Measurements from ENCODE around the gene SNX19.

The SNX19 gene

DNA sequence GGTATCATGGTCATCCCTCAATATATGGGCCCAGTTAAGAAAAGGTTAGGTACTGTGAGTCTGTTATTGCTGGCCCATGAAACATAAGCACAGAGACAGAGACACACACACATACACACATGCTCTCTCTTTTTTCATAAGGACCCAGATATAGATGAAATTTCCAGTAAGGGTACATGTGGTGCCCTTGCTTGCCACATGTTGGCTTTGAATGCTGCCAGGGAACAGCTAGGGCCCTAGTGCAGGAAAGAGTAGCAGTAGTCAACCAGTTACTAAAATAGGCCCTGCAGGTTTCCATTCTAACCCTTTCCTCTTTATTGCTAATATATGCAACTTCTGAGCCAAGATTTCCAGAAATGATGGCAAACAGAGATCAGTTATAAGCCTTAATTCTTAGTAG lies 9.1 kb downstream of the SNX19 start:
- DNase-seq (ENCODE audit: low read depth in 2 of 2): no peak

DNA sequence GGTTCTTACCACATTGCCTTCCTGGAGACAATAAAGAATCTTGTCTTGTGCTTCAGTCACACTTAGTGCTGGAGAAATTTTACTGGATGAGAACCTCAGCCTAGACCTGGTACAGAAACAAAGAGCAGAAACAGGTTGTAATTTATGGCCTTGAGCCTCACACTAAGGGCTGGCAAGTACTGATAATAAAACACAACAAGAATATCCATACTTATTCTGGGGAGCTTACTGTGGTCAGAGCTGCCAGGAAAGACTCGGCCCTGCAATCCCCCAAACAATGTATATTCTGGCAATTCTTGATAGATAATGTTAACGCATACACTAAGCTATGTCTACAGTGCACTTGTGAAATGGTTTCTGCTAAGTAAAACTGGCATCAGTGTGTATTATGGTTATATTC lies 9.7 kb downstream of the SNX19 start:
- DNase-seq (ENCODE audit: low read depth in 2 of 2): no peak

DNA sequence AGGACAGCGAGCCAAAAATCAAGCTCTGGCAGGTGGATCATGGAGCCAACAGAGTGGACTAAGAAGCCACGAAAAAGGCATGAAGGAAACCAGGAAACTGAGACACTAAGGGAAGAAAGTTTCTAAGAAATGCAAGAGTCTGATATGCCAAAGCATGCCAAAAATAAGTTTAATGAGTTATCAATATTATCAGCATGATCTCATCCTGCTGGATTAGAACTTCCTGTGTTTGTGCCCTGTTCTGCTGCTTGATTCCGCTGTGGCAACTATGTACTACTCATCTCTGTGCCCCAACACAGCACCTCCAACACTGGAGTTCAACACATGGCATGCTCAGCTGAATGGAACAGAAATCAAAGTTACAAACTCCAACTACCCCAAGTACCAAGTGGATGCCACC lies 10.8 kb downstream of the SNX19 start:
- DNase-seq (ENCODE audit: low read depth in 2 of 2): no peak

DNA sequence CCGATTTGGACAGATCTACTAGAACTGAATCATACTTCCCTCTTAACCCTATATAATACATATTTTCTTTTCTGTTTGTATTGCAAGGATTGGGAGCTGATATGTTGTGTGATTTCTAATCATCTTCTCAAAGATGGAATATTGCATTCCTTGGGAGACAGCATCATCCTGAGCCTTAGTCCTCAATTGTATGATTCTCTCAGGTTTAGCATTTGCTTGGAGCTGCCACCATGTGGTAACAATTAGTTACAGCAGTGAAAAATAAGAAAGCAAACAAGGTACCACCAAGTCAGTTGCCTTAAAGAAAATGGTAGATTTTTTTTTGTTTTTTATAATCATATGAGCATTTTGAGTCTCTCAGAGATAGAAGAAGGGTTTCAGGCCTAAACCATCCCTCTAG lies 11.9 kb downstream of the SNX19 start:
- no peak for DNase-seq (ENCODE audit: low read depth in 2 of 2)

DNA sequence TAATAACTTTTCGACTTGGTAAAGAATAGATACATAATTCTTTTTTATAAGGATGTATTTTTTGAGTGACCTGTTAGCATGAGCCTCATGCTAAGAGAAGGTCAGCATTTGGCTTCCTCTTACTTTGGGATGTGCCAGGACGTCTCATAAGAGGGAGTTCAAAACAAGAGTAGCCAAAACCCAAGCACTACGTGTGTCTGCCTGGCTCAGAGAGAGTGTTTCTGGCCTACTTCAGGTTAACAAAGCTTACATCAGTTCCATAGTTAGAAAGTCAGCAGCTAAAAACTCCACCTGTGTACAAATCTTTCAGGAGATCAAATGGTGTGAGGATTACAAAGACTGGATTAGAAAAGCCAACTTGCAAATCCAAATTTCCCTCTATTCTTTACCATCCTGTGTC lies 13.9 kb downstream of the SNX19 start:
- DNase-seq (ENCODE audit: low read depth in 2 of 2): no peak

DNA sequence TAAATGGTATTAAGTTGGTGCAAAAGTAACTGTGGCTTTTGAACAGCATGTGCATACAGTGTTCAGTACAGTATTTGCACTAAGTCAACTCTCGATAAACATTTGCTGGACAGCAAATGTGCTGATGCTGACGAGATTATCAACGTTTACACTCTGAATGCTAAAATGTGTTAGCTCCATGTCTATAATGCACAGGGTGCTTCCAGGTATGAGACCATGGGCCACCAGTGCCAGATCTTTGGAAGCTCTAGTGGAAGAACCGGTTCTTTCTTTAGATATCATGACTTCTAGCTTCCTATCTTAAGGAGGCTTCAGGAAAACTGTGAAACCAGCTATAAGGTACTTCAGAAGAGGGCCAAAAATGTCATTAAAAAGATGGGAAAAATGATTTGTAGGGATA lies 17.2 kb downstream of the SNX19 start:
- DNase-seq (ENCODE audit: low read depth in 2 of 2): no peak

DNA sequence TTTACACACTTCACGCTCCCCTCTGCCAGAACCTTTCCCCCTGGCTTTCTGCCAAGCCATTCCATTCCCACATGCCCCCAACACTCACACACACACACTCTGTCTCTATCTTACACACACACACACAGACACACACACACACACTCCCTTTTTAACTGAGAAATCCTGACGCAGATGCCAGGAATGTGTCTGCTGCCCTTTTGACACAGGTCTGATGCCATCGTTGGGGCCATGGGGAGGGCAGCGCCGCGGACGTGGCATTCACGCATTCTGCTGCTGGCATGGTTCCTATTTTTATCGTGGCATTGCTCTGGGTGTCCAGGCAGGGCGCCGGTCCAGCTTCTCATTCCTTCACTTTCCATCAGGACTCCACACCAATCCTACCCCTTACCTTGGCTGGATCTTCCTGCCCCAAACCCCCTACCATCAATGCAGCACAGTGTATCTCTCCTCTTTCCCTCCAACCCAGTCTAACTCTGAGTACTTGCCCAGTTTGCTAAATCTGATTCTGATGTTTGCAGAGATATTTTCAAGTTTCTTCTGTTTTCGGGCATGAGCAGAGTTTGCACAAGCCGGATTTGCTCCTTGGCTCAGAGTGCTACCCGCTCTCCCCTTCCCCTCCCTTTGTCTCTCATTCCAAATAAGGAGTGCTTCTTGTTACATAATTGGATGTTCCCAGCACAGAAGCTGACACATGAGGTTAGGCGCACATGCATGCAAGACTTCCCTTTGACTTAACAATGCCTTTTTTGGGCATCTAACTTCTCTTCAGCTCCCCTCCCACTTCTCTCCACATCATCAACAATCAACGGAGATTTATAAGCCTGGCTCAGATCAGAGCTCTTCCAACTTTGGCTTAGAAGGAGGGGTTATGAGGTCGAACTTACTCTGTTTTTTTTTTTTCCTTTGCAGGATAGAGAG lies 18.8 kb downstream of the SNX19 start:
- no peak for DNase-seq (ENCODE audit: low read depth in 2 of 2)

DNA sequence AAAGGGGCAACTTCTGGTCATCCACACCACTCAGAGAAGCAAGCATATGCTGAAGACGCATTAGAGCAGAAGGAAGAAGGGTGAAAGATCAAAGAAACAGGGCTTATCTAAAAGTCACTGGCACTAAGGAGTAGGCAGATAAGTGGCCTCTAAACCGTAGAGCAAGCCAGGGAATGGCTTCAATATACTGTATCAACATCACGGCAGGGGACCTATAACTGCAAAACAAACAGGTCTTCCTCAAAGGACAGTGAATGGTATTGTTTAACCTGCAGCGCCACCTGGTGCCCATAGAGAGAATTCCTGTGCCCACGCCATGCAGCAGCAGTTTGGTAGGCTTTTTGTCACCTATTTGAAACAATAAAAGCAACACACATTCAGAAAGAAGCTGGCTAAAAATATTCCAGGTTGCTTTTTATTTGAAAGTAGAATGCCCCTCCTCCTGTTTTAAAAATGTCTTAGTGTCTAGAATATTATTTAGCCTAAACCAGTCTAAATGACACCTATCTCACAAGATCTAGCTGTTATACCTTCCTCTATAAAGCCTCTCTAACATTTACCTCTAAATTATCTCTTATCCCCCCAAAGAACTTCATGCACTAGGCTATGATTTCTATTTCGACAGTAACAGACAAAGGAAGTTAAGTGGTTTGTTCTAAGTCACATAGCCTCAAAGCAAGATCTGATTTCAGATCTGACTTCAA lies 21.8 kb downstream of the SNX19 start:
- DNase-seq (ENCODE audit: low read depth in 2 of 2): peak; percentile 5 to 44

DNA sequence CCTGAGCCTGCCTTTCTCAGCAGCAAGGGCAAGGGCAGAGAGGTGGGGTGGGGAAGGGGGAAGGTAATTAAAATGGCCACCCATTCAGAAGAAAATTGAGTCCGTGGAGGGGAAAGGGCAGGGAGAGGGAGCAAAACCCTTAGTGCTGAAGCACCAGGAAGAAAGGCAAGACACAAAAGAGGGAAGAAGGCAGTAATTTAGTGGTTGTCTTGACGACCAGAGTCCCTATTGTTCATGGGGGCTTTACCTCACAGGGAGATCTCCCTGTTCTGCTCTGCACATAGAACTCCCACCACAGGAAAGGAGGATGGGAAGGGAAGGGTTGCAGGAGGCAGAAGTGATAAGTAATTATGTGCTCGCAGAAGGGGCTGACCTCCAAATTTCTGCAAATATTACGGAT lies 23.4 kb downstream of the SNX19 start:
- no peak for DNase-seq (ENCODE audit: low read depth in 2 of 2)

DNA sequence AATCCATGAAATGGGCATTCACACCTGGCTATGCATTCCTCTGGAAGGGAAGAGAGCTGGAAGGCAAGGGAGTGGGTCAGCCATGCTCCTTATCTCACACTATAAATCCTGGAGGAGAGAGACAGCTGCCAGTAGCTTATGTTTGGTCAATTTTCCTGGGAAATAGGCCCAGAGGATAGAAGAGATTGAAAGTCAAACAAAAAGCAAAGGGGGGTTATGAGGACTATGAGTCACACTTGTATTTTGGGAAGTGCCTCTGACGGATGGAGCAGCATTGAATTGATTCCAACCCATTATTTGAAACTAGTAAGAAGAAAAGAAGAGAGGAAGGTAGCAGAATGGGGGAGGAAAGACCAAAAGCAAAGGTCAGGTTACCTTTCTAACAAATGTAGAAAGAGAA lies 25.0 kb downstream of the SNX19 start:
- DNase-seq (ENCODE audit: low read depth in 2 of 2): no peak

DNA sequence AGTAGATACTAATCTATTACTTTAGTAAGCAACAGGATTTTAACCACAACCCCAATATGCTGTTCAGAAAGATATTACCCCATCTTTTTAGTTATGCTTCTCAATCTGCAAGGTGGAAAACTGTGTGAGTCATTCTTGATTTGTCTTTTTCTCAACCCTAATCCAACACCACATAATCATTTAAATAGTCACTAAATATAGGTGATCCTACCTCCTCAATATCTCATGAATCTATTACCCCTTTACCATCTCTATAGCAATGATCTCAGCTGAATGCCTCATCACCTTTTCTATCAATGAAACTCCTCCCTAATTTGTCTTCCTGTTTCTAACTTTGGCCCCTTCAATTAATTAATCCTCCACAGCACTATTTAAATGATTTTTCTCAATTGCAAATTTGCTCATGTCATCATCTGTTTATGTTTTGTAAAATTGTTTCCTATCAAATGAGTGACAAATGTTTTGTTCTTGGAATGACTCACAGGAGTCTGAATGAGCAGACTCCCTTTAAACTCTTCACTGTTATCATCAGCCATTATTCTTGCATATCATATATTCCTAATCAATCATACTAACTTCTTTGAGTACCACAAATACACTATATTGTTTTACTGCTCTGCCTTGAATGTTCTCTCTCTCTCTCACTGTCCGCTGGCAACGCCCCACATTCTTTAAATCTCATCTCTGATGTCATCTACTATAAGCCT lies 26.1 kb downstream of the SNX19 start:
- DNase-seq (ENCODE audit: low read depth in 2 of 2): no peak

DNA sequence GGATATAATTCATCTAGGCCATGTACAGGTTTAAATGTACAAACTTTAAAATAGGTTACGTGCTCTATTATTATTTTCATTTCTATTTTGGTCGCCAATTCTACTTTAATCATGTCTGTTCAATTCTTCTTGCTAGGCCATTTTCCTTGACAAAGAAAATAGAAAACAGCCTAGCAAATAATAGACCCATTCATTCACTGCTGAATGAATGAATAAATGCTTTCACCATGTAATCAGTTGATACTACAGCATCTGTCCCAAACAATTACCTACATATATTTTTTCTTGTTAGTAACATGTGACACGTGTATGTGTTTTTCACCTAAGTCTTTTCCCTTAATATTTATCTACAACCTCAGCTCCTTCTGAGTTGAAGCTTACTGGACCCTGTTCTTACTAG lies 27.5 kb downstream of the SNX19 start:
- no peak for DNase-seq (ENCODE audit: low read depth in 2 of 2)

DNA sequence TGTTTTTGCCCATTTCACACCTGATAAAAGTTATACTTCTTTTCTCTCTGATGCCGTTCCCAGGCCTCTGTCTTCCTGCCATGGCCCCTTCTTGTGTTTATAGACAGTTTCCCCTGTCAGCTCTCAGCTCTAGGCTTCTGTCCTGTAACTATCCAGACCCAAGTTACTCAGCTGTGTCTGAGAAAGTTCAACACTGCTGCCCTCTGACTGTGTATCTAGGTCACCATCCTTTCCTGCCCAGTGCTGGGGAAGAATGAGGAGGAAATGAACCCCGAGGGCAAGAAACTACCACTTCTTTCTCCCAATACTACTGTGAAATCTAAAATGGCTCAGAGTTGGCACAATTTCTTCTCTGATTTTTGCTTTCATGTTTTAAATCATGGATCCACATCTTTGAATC lies 29.6 kb downstream of the SNX19 start:
- no peak for DNase-seq (ENCODE audit: low read depth in 2 of 2)

DNA sequence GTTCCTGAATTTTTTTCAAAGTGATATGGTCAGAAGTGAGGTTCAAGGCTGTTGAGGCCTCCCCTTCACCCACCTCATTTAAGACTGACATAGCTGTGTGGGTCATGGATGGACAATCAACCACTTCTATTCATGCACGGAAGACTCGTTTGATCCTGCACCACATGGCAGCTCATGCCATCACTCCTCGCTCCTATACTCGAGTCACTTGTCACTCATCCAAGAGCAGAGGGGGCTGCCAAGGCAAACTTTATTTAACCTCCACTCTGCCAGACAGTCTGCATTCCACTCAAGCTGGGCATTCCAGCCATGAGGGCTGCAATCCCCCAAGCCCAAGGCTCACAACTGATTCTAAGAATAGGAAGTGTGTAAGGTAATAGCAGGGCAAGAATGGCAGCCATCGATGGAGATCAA lies 34.1 kb downstream of the SNX19 start:
- DNase-seq (ENCODE audit: low read depth in 2 of 2): no peak

DNA sequence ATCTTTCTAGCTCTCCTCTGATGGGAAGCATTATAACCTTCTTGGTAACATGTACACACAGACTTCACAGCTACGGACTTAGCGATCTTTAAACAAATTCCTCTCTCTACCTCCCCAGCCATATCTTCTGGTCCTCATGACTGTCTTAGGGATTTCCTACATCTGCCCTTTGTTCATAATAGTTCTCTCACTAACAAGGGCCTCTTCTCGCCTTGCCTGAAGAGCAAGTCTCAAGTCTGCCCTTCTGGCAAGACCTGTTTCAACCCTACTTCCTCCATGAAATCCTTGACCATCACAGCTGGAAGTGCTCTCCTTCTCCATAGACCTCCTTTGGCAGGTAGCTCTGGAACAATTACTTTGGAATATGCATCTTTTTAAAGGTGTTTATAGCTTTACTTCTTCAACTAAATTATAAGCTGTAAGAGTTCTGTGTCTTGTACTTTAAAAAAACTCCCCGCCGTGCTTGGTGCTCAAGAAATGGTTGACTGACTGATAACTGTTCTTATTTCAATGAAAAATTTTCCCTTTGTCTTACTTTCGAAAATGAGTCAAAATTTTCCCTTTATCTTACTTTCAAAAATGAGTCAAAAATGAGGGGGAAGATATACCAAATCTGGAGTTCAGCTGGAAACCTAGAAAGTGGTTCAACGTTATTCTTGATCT lies 34.7 kb downstream of the SNX19 start:
- DNase-seq (ENCODE audit: low read depth in 2 of 2): no peak

DNA sequence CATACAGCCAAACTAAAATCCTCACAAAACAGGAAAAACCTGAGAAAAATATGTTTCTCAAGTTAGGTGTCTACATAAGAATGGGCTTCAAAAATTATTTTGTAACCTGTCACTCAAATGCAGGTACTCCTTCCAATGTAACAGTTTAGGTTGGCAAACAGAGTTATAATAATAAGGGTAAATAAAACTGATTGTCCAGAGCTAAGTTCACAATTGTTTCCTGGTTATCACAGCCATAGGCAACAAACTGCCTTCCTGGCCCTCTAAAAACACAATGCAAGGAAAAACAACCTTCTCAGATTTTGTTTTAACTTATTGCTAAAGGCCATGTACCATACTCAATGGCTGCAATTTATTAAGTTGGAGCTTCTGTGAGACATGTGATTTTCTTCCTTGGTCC lies 36.4 kb downstream of the SNX19 start:
- DNase-seq (ENCODE audit: low read depth in 2 of 2): no peak

DNA sequence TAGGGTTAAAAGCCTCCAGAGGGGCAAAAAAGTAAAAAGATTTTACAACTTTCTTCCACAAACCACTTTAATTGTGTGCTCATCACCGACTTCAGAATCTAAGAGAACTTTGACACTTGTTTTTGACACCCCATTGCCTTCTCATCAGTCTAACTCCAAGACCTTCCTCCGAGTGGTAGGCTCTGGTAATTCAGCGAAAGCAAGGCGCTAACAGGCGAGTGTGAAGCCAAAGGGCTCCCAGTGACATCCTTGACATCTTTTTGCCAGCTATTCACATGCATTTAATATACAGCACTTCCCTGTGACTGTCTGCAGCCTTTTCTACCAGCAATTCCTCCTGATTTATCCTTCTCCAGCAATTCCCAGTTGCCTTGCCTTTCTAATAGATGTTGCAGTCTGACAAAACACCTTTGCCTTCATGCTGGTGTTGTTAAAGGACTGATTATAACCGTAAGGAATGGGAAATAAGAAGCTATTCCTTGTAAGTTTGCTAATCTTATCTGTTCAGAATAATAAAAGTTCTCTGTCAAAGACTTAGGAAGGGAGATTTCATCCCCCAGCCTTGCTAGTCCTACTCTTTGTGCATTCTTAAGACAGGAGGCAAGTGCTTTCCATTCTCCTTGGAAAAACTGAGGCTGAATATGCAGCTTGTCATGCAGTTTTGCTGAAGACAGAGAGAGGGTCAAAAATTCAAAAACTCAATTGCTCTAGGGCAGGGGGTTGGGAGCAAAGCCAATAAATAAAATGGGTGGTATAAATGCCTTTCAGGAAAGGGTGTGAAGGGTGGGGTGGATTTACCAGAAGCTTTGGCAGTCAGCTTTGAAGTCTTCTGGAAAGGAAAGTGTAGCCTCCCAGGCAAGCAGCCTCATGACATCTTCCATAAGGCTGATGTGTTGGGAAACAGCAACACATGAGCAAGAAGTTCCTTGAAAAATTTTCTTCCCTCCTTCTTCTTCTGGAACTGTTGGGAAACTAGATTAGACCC lies 39.1 kb downstream of the SNX19 start:
- DNase-seq (ENCODE audit: low read depth in 2 of 2): no peak

DNA sequence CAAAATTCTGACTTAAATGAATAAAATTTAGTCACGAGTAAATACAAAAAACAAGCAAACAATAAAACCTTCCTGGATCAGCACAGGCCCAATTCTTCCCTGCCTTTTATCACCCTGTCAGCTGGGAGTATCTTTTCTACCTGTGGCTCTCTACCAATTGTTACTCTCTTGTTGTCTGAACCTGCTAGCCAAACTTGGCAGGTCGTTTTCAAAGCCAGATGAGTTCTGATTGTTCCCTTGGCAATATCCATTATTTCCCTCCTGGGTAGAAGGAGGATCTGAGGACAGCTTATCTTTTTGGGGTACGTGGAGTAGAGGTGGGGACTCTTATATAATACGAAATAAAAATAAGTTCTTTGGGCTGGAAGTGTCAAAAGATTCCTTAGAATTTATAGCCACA lies 40.2 kb downstream of the SNX19 start:
- DNase-seq (ENCODE audit: low read depth in 2 of 2): no peak

DNA sequence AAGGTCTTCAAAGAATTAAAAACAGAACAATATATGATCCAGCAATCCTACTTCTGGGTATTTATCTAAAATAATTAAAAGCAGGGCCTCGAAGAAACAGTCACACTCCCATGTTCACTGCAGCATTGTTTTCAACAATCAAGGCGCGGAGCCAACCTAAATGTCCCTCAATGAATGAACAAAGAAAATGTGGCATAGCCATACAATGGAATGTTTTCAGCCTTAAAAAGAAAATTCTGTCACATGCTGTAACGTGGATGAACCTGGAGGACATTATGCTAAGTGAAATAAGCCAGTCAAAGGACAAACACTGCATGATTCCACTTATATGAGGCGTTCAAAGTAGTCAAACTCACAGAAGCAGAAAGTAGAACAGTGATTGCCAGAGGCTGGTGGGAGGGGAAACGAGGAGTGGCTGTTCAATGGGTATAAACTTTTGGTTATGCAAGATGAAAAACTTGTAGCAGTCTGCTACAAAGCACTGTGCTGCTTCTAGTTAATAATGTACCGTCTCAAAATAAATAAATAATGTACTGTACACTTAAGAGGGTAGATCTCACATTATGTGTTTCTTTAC lies 41.2 kb downstream of the SNX19 start:
- no peak for DNase-seq (ENCODE audit: low read depth in 2 of 2)

DNA sequence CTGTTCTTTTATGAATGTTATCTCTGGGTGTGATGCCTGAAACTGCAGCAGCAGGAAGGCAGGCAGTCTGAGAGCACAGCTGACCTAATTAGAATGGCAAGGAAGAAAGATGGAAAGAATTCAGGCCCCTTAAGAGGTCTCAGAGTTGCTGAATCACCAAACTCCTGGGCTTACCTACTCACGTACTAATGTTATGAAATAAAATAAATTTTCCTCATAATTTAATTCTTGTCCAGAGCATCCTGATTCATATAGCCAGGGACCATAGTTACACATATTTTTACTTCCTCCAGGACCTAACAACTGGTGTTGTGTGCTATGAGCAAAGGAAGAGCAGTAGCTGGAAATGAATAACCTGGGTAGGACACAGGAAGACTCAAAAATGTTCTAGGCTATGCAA lies 41.9 kb downstream of the SNX19 start:
- DNase-seq (ENCODE audit: low read depth in 2 of 2): no peak

DNA sequence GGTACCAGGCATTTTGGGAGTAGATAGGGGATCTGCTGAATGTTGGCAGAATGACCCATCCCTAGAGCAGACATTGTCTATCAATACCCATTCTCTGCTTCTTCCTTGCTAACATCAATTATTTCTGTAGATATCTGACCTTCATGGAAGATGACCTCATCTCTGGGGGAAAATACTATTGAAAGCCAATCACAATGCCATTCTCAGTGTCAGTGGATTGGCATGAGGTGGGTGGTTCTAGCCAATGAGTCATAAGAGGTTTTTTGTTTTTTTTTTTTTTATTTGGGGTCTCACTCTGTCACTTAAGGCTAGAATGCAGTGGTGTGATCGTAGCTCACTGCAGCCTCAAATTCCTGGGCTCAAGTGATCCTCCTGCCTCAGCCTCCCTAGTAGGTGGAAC lies 42.5 kb downstream of the SNX19 start:
- DNase-seq (ENCODE audit: low read depth in 2 of 2): no peak
